K562 (cell line): ENCODE measurements around the gene MRPL22.
A peak's percentile ranks its signal among the peaks of the same experiment; 100 is the strongest.

Source experiments
- GATA2 ChIP-seq: sonication (generic); formaldehyde crosslinking; IDR thresholded peaks from 2 replicates; pipeline ENCODE4 v1.4.0; 2020; ENCODE audit warnings: mild to moderate bottlenecking, missing genetic modification reagents
- TAF1 ChIP-seq: IDR thresholded peaks from 2 replicates; pipeline ENCODE4 v1.6.1; 2011; ENCODE audit warnings: mild to moderate bottlenecking, low read length, moderate library complexity; ENCODE audit not compliant: insufficient read depth, control insufficient read depth, severe bottlenecking; ENCODE audit errors: extremely low read depth
- ZNF239 ChIP-seq: fragments of 250-450 bp; sonication (Bioruptor Pico); IDR thresholded peaks from 2 replicates; pipeline ENCODE4 v1.4.0; 2020; ENCODE audit warnings: mild to moderate bottlenecking

- TF ChIP-seq TAF1 (no peak), GATA2 (CRISPR knock-in tag) (peak; percentile 27; the same call in 1 of the 2 replicates), ZNF239 (CRISPR knock-in tag) (no peak)
These were observed 3.6 kb upstream of the MRPL22 start for GRCh38 chr5:154937186-154937717.
